Mucosa of rectum (tissue), 2 donors: ENCODE measurements around the gene LBHD2.
"Not testable (repeated sequence)": the region's sequence is repeated elsewhere in the genome, so short reads cannot be mapped to it uniquely, and the experiment has no call there.

Experiments used
- H3K27ac ChIP-seq, 2 donors: one replicate each; pipeline ENCODE4 v1.7.0; 2013; ENCODE audit warnings: inconsistent platforms in 2 of 2, low read depth in 2 of 2, low read length in 2 of 2
- H3K27me3 ChIP-seq, 2 donors: one replicate each; pipeline ENCODE4 v1.7.0; 2013; ENCODE audit warnings: low read length in 2 of 2; ENCODE audit not compliant: control insufficient read depth in 2 of 2, insufficient read depth in 2 of 2
- H3K36me3 ChIP-seq, 2 donors: one replicate each; pipeline ENCODE4 v1.7.0; 2013; ENCODE audit warnings: low read length in 2 of 2; ENCODE audit not compliant: control insufficient read depth in 2 of 2, insufficient read depth in 2 of 2
- H3K4me1 ChIP-seq, 2 donors: one replicate each; pipeline ENCODE4 v1.7.0; 2013; ENCODE audit warnings: low read length in 2 of 2, mild to moderate bottlenecking in 1 of 2; ENCODE audit not compliant: control insufficient read depth in 2 of 2, insufficient read depth in 2 of 2
- H3K4me3 ChIP-seq, 2 donors: one replicate each; pipeline ENCODE4 v1.7.0; 2013; ENCODE audit warnings: low read length in 2 of 2
- H3K9ac ChIP-seq, 2 donors: one replicate each; pipeline ENCODE4 v1.7.0; 2013; ENCODE audit warnings: low read length in 2 of 2, low read depth in 1 of 2, mild to moderate bottlenecking in 1 of 2
- H3K9me3 ChIP-seq, 2 donors: one replicate each; pipeline ENCODE4 v1.7.0; 2013; ENCODE audit warnings: low read length in 2 of 2; ENCODE audit not compliant: control insufficient read depth in 2 of 2
- donor health status: healthy.
- donor health status: Normal muscosa, but diverticular disease.

The LBHD2 gene

DNA sequence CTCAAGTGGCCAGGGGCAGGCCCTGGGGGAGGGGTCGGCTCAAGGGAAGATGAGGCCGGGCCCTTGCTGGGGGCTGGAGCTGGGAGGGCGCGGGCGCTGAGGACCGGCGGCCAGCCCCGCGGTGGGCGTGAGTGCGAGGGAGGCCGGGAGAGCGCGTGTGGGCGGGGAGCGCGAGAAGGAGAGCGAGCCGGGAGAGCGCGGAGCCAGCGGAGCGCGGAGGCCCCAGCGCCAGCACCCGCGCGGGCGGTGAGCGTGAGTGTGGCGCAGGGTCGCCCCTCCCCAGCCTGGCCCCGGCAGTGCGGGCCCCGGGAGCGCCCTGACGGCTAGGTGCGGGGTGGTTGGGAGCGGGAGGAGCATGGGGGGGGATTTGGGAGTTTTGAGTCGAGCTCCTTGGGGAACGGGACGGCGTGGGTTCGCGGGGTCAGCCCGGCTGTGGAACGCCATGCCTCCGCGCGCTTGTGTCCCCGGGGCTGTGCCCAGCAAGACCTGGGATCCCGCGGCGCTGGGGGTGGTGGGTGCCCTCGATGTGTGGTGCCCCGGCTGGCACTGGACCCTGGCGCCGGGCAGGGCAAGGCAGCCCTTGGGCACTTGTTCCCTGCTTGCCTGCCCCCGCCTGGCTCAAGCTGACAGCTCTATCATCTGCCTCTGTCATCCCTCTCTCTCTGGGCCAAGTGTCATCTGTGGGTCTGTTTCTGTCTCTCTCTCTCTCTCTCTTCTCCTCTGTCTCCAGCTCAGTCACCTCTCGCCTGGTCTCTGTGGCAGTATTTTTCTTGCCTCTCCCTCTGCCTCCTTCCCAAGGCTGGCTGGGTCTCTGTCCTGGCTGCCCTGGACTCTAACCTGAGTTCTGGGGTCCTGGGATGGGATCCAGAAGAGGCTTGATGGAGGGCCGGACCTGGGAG is at the start of gene LBHD2:
TSS of gene LBHD2 (plus strand) at position 190 of the 899 bp plus-strand sequence. CDS start 1,803 bp downstream, outside the sequence.
- H3K9ac ChIP-seq: no peak within 1 kb of the TSS
- H3K9me3 ChIP-seq: no peaks in the 10 kb centered on the region
- H3K27me3 ChIP-seq: peaks cover 6 to 7% of the 10 kb centered on the region in 2 donors
- no peak within 1 kb of the TSS for H3K27ac ChIP-seq
- H3K4me1 ChIP-seq: no peaks in the 10 kb centered on the region
- no peak within 1 kb of the TSS for H3K4me3 ChIP-seq
- no peaks in the 10 kb centered on the region for H3K36me3 ChIP-seq

DNA sequence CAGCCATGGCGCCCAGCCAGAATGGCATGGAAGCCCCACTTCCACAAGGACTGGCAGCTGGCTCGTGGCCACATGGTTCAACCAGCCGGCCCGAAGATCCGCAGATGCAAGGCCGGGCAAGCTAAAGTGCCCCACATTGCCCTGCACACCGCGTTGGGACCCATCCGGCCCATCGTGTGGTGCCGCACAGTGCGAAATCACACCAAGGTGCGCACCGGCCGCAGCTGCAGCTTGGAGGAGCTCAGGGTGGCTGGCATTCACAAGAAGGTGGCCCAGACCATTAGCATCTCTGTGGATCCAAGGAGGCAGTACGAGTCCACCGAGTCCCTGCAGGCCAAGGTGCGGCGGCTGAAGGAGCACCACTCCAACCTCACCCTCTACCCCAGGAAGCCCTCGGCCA is 42.5 kb upstream of the LBHD2 start:
- Histone ChIP-seq H3K9me3 (no peaks in the 10 kb centered on the region), H3K4me3 (no peak overlapping the region), H3K9ac (no peak overlapping the region), H3K4me1 (peaks cover 0 to 3% of the 10 kb centered on the region in 2 donors), H3K27me3 (no peaks in the 10 kb centered on the region), H3K27ac (no peak overlapping the region), H3K36me3 (peaks cover 11 to 12% of the 10 kb centered on the region in 2 donors)

GRCh38 chr14:103043257-103044015 is 40.6 kb upstream of the LBHD2 start:
- H3K36me3 ChIP-seq: peaks cover 11 to 12% of the 10 kb centered on the region in 2 donors
- no peaks in the 10 kb centered on the region for H3K9me3 ChIP-seq
- H3K9ac ChIP-seq: no peak overlapping the region
- H3K27ac ChIP-seq: no peak overlapping the region
- H3K4me3 ChIP-seq: no peak overlapping the region
- H3K4me1 ChIP-seq: peaks cover 0 to 3% of the 10 kb centered on the region in 2 donors
- no peaks in the 10 kb centered on the region for H3K27me3 ChIP-seq

DNA sequence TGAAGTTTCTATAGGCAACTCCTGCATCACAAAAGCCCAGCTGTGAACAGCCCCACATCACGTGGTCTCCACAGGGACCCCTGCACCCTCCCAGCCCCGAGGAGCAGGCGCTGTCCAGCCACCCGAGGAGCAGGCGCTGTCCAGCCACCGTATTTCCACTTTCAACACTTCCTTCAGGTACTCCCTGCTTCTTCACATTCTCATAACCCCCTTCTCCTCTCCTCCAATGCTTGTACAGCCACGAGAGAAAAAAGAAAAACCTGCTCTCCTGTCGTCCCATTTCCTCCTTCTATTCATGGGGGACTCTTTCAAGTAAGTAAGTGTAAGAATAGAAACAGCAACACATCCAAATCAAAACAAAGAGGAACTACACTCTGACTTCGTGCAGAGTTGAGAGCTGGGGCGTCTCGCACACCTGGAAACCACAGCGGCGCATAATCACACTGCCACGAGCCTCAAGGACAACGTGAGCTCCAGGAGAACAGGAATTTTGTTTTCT is 38.6 kb upstream of the LBHD2 start:
- H3K27me3 ChIP-seq: no peaks in the 10 kb centered on the region
- peaks cover 11 to 12% of the 10 kb centered on the region in 2 donors for H3K36me3 ChIP-seq
- no peak overlapping the region for H3K27ac ChIP-seq
- no peak overlapping the region for H3K4me3 ChIP-seq
- H3K9me3 ChIP-seq: no peaks in the 10 kb centered on the region
- H3K4me1 ChIP-seq: peaks cover 0 to 3% of the 10 kb centered on the region in 2 donors
- no peak overlapping the region for H3K9ac ChIP-seq

- H3K27ac ChIP-seq, H3K9ac ChIP-seq, H3K4me3 ChIP-seq, H3K9me3 ChIP-seq, H3K4me1 ChIP-seq, H3K27me3 ChIP-seq, H3K36me3 ChIP-seq: not testable (repeated sequence)
Observed at GRCh38 chr14:103047453-103047852, 36.6 kb upstream of the LBHD2 start.

DNA sequence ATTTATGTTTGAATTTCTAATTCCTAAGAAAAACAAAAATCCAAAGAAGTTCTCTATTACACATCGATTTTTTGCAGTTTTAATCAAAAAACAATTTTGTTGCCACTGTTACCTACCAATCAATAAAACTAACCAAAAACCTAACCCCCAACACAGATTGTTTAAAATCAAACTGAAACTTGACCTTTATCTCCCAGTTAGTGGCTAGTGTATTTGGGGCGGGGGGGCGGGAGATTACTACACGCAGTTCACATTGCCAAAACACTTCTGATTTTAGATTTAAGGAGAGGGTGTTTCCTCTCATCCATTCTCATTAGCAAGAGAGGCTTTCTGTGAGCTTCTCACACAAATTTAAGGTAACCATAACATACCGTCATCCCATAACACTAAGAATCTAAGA is 33.1 kb upstream of the LBHD2 start:
- no peaks in the 10 kb centered on the region for H3K36me3 ChIP-seq

DNA sequence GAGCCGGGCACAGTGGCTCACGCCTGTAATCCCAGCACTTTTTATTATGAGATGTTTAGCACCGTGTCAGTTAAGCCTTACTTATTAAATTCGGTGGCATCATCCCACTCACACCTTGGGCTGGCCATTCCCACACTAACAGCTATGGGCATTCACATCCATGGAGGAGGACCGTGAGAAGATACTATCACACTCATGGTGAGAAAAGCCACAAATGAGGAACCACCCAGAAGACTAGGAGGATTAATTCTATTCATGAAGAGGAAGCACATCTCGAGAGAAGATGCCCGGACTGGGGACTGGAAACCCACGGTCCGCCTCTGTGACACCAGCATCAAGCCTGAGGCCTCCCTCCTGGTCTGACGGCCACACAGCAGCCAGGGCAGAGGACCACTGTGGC is 31.6 kb upstream of the LBHD2 start:
- Histone ChIP-seq H3K4me3 (no peak overlapping the region), H3K4me1 (peaks cover 6 to 7% of the 10 kb centered on the region in 2 donors), H3K9ac (no peak overlapping the region), H3K27ac (no peak overlapping the region), H3K36me3 (no peaks in the 10 kb centered on the region), H3K27me3 (no peaks in the 10 kb centered on the region), H3K9me3 (no peaks in the 10 kb centered on the region)

More for the DNA sequence above, 33.1 kb upstream of the LBHD2 start:
- Histone ChIP-seq H3K9me3 (no peaks in the 10 kb centered on the region), H3K27me3 (no peaks in the 10 kb centered on the region), H3K4me3 (no peak overlapping the region), H3K27ac (no peak overlapping the region), H3K9ac (no peak overlapping the region), H3K4me1 (peaks cover 6 to 7% of the 10 kb centered on the region in 2 donors)

- Histone ChIP-seq H3K27me3 (no peaks in the 10 kb centered on the region), H3K9me3 (no peaks in the 10 kb centered on the region), H3K4me3 (peak overlapping the region; percentile 60 to 62), H3K4me1 (peaks cover 11 to 12% of the 10 kb centered on the region in 2 donors), H3K27ac (peak overlapping the region in 1 of 2 donors; percentile 49), H3K9ac (peak overlapping the region; percentile 34 to 47), H3K36me3 (no peaks in the 10 kb centered on the region)
Observed at GRCh38 chr14:103055695-103056094, 28.3 kb upstream of the LBHD2 start.

DNA sequence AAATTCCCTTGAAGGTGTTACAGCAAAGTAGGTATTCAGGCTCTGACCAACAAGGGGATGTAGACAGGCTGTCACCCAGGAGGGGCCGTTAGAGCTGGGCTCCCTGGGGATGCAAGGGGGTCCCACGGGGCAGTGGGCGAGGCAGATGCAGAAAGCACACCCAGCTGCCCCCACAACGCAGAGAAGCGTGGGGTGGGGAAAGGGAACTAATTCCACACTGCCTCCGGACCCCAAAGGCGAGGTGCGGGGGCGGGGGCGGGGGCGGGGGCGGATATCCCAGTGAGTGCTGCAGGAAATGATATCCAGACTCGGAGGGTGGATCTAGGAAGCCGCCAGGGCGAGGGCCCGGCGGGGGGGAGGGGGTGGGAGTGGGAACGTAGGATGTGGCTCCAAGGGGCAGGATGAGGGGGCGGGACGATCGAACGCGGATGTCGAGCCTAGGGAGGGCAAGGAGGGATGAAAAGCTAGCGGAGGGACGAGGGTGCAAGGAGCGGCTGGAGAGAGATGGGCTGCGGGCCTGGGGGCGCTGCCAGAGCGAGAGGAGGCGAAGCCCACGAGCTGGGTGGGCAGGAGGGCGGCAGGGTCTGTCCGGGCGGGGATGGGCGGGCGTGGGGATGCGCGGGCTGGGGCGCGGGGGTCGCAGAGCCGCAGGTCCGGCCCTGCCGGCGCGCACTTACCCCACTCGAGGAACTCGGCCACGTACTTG is 27.5 kb upstream of the LBHD2 start:
- H3K4me3 ChIP-seq: peak overlapping the region; percentile 83 to 90
- H3K27me3 ChIP-seq: no peaks in the 10 kb centered on the region
- peaks cover 11 to 12% of the 10 kb centered on the region in 2 donors for H3K4me1 ChIP-seq
- H3K27ac ChIP-seq: peak overlapping the region; percentile 86 to 94
- peak overlapping the region; percentile 79 to 88 for H3K9ac ChIP-seq
- H3K36me3 ChIP-seq: no peaks in the 10 kb centered on the region
- no peaks in the 10 kb centered on the region for H3K9me3 ChIP-seq
